Measurements from ENCODE around the gene NEK10. TPM values are rescaled to one million over a fixed set of nuclear protein-coding genes. Genes with fewer than 3 reads are reported as not detected.

Gene NEK10
- total and polyA plus RNA-seq, 2 of the 13 experiments (the other 11 are each of a cell fraction or from before 2014, with no cell fraction given): 2.8 to 14.2 TPM

GRCh38 chr3:27317096-27317495, 52.1 kb downstream of the NEK10 start (continued):
- TF ChIP-seq PRMT3 (CRISPR knock-in tag; IDR thresholded peaks at IDR 0.05; ENCODE audit: borderline replicate concordance, low read depth) (no peak), ZEB1 (IDR thresholded peaks at IDR 0.05; ENCODE audit: insufficient replicate concordance, low read depth) (peak; percentile 33), THRA (CRISPR knock-in tag; IDR thresholded peaks at IDR 0.05; ENCODE audit: borderline replicate concordance) (peak; percentile 69; the same call in 1 of the 2 replicates), SMARCE1 (IDR thresholded peaks at IDR 0.05; ENCODE audit: borderline replicate concordance) (no peak), MIXL1 (CRISPR knock-in tag; IDR thresholded peaks at IDR 0.05) (peak; percentile 80), SP1 (IDR thresholded peaks at IDR 0.05) (no peak), SP1 (CRISPR knock-in tag; IDR thresholded peaks at IDR 0.05) (no peak), HOXA3 (CRISPR knock-in tag; IDR thresholded peaks at IDR 0.05) (0 out of 2 replicates have a peak, but pooled peaks have one; percentile 41), BRD4 (CRISPR knock-in tag; IDR thresholded peaks at IDR 0.05) (no peak), AKNA (CRISPR knock-in tag; IDR thresholded peaks at IDR 0.05; ENCODE audit: borderline replicate concordance) (no peak), ZNF614 (CRISPR knock-in tag; IDR thresholded peaks at IDR 0.05; ENCODE audit: borderline replicate concordance) (peak; percentile 75; the same call in 1 of the 2 replicates), FOSL2 (CRISPR knock-in tag; IDR thresholded peaks at IDR 0.05) (peak; percentile 63), BHLHE40 (IDR thresholded peaks at IDR 0.05; ENCODE audit: low read length) (no peak), ZNF296 (CRISPR knock-in tag; conservative IDR thresholded peaks at IDR 0.05) (no peak), ZNF318 (CRISPR knock-in tag; IDR thresholded peaks at IDR 0.05) (no peak), ZNF570 (CRISPR knock-in tag; IDR thresholded peaks at IDR 0.05; ENCODE audit: borderline replicate concordance) (no peak), ZNF652 (CRISPR knock-in tag; IDR thresholded peaks at IDR 0.05; ENCODE audit: borderline replicate concordance, low read depth) (no peak), TARDBP (CRISPR knock-in tag; IDR thresholded peaks at IDR 0.05) (peak; percentile 72; the same call in 1 of the 2 replicates)

All from HepG2 (cell line).